ENCODE results near the gene DICER1.

The DICER1 gene

DNA sequence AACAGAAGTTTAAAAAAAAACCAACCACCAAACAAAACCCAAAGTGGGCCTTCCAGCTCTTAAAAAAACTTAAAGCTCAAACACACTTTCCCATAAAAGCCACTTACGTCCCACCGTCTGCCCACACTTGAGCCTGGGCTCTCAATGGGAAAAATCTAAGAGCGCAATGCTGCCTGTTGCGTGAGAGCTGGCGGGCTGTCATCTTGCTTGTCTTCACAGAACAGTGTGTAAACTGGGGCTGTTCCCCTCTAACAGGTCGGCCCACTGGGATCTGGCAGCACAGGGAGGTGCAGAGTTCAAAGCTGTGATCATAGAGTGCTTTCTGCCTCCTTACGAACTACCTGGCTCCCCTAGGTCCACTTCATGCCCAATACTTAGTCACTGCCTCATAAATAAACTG is 80.0 kb downstream of the DICER1 start:
- no peak for DNase-seq (ENCODE audit: low read depth)

- no peak for DNase-seq (ENCODE audit: low read depth)
Observed at GRCh38 chr14:95075789-95076188, 81.5 kb downstream of the DICER1 start.

GRCh38 chr14:95073947-95074346 is 83.4 kb downstream of the DICER1 start:
- DNase-seq (ENCODE audit: low read depth), result no peak

DNA sequence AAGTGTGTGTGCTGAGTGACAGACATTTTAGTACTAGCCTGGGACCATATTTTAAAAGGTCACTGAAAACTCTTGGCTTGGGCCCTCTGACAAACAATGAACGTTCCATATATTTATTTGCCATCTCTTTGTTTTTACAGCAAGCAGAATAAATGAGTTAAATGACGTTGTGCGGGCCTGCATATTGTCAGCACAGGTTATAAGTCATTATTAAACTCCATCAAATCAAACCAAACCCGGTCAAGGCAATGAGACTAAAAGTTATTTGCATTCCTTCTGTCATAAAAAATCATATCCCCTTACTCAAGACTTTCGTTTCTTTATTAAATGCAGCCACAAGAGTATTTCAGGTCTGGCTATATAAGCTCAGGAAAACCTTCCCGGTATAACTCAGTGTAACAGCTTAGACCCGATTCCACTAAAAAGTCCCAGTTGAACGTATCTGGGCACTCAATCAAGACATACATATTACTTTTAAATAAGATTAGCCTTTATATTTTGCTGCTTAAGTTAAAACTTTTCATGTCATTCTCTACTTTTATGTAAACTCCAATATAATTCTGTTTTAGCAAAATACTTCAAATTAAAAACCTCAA is 84.9 kb downstream of the DICER1 start:
- DNase-seq (ENCODE audit: low read depth), result no peak

DNA sequence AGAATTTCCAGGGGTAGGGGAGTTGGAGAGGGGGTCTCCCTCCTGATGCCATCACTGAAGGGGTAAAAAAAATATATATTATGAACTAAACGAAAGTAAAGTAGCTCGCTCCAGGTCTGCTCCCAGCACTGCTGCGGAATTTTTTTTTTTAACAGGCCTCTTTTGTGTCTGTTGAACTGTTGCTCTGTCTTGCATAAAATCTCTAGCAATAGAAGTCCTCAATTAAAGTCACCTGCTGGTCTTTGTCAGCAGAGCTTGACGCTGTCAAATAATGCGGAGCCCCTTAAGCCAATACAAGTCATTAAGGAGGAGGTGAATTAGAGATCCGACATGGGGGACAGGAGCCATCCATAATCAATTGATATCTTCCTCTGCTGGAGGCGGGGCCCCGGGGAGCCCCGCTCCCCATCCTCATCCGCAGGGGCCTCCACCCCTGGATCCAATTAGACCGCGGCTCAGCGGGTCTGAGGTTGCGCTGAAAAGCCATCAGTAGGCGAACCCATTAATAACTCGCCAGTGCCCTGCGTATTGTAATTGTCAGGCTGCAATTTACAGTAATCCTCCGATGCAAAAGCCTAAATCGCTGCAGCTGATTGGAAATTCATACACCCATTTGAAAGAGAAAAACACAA is 85.6 kb downstream of the DICER1 start:
- no peak for DNase-seq (ENCODE audit: low read depth)

DNA sequence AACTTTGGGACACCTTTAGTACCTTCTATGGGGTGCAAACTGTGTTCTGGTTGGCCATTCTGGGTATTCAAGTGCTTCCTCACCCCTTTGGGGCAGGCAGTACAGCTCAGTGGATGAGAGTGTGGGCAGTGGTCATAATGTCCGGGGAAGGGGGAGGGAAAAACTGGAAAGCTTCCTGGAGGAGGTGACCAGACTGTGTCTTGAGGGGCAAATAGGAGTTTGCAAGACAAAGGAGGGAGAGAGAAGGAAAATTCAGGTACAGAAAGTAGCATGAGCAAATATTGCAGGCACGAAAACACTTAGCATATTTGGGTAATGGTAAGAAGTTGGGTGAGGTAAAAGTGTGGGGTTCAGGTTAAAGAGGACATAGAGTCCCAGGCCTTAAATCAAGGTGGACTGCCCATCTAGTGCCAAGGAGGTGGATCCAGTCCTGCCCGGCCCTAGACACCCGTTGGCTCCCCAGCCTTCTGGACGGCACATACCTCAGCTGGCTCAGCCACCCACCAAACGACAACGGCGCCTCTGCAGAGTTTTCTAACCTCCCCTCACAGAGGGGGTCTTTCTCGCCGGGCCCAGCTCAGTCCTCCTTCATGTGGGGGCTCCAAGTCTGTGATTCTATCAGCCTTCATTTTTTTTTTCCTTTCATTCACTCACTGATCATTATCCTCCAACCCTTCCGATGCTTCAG is 86.4 kb downstream of the DICER1 start:
- DNase-seq (ENCODE audit: low read depth), result no peak

- DNase-seq (ENCODE audit: low read depth), result no peak
Observed at GRCh38 chr14:95069547-95069946, 87.8 kb downstream of the DICER1 start.

DNA sequence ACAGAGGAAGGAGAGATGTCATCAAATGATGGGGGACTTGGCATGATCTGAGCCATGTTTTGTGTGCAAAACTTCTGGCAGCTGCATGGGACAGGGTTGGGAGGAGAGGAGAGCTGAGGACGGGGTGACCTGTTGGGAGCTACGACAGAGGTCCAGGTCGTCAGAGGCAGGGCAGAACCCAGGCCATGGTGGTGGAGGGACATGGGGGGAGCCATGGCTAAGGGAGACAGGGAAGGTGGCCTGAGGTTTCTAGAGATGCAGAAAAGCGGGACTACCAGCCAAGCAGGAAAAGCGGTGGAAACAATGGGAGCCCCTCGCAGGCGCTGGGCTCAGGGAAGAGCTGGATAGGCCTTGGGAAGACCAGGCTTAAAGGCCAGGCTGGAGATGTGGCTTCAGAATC is 88.3 kb downstream of the DICER1 start:
- no peak for DNase-seq (ENCODE audit: low read depth)

GRCh38 chr14:95068521-95068920 is 88.8 kb downstream of the DICER1 start:
- no peak for DNase-seq (ENCODE audit: low read depth)

GRCh38 chr14:95068080-95068479 is 89.2 kb downstream of the DICER1 start:
- no peak for DNase-seq (ENCODE audit: low read depth)

DNA sequence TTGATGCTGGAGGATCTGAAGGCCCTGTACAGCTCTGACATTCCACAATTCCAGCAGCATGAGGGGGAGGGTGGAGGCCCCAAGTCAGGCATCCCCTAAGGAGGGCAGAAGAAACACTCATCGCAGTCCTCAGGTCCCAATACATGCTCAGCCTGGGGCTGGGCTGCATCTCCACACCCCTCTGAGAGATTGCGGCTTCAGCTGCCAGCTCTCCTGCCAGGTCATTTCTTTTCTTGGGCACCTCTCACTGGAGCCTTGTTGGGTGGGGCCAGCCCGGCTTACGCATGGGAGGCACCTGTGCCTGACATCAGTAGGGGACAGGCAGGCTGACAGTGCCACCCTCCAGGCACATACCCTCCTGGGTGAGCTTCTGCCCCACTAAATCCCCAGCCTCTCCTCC is 89.8 kb downstream of the DICER1 start:
- no peak for DNase-seq (ENCODE audit: low read depth)

GRCh38 chr14:95066427-95066986 is 90.8 kb downstream of the DICER1 start:
- DNase-seq (ENCODE audit: low read depth), result no peak

DNA sequence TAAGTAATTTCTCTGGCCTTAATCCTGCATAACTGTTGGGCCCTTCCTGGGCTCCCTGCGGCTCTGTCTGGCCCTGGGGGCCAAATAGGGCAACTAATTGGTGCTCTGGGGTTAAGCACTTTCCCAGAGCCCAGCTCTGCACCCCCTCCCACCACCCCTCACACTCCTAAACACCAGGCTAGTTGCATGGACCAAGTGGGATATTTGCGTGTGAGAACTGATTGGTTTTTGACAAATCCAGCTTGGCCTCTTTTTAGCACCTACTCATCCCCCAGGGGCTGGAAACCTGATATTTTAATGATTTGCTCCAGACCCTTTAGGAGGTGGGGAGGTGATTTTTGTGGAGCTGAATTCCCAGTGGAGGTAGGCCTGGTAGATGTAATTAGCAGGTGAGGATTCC is 91.9 kb downstream of the DICER1 start:
- no peak for DNase-seq (ENCODE audit: low read depth)

DNA sequence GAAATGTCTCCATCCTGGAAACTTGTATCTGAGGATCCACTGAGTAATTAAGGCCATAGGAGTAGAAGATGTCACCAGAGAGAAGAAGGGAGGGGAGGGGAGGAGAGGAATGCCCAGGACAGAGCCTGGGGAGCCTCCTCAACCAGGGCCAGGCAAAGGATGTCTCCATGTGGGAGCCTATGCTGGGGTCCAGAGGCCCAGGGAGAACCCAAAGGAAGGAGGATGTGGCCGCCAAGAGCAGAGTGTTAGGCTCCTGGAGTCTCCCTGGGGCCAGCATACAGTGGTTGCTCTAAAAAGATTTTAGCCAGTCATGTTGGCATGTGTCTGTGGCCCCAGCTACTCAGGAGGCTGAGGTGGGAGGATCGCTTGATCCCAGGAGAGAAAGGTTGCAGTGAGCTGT is 92.6 kb downstream of the DICER1 start:
- DNase-seq (ENCODE audit: low read depth), result no peak

DNA sequence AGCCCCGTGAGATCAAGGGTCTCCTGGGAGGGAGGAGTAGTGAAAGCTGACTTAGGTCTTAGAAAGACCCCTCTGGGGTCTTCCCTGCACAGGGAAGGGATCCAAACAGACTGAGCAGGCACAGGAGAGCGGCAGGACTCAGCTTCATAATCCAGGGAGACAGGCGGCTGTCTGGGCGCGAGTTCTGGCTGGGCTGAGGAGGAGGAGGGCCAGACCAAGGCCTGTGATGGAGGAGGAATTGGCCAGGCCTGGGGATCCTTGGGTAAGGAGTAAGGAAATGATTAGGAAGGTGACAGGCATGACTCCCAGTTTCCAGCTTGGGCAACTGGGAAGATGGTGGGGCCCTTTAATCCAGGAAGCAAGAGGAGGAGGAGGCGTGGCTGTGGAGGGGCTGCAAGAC is 93.1 kb downstream of the DICER1 start:
- no peak for DNase-seq (ENCODE audit: low read depth)

- DNase-seq (ENCODE audit: low read depth), result no peak
Observed at GRCh38 chr14:95063391-95063790, 93.9 kb downstream of the DICER1 start.

- DNase-seq (ENCODE audit: low read depth), result no peak
Observed at GRCh38 chr14:95062946-95063345, 94.4 kb downstream of the DICER1 start.

DNA sequence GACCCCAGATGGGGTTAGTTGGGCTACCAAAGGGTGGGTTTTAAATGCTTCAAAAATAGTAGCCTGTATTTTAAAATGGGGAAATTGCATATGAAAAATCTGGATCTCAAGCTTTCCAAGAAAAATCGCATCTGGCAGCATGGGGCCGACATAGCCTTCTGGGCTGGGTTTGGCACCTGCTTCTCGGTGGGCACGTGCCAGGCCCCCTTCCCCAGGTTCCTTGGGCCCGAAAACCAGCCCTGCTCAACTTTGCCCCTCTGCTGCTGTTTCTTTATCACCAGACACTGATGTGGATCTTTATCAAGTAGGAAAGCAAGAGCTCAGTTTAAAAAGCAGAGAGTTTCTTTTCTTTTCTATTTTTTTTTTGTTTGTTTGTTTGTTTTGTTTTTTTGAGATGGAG is 95.1 kb downstream of the DICER1 start:
- DNase-seq (ENCODE audit: low read depth), result no peak

GRCh38 chr14:95061317-95062093 is 95.8 kb downstream of the DICER1 start:
- no peak for DNase-seq (ENCODE audit: low read depth)

DNA sequence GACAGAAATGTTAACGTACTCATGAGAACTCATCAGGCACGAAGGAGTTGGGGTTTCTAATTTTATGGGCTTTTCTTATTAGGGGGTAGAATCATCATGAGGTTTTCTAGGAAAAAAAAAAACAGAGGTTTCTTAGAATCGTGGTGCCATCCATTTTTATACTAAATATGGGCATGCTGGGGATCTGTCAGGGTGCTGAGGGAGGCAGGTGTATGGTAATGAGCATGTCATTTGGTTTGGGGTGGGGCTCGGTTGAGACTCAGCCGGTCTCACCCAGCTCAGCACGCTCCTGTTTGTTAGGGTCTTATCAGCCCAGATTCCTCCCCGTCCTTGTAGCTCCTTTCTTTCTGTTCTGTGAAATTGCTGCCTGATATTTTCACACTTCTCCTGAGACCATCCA is 98.2 kb downstream of the DICER1 start:
- DNase-seq (ENCODE audit: low read depth), result no peak

- DNase-seq (ENCODE audit: low read depth), result no peak
Observed at GRCh38 chr14:95058491-95058890, 98.8 kb downstream of the DICER1 start.

DNA sequence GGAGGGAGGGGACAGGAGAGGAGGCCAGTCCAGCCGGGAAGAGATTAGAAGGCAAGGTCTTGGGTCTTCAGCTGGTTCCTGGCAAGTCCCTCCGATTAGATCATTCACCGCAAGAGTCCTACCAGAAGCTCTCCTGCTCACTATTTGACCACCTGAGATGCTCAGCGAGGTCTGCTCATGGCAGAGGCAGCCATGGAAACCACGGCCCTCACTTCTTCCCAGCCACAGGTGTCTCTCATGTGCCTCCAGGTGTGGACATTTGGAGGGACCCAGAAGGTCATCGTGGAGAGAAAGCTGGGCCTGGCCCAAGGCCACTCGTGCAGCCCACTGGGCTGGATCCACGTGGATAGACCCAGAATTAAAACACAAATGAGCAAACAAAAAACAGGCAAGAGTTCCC is 99.5 kb downstream of the DICER1 start:
- DNase-seq (ENCODE audit: low read depth), result no peak

DNA sequence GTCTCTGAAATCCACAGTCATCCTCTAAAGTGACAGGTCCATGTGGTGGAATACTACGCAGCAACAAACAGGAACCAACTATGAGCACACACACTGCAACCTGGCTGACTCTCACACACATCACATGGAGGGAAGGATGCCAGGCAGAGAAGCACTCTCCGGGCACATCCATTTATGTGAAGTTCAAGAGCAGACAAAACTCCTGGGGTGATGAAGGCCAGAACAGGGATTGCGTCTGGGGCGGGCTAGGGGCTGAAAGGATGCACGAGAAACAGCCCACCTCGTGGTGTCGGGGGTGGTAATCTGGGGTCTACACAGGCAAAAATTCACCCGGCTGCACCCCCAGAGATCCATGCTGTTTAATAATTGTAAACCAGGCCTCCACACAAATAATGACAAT is 100.2 kb downstream of the DICER1 start:
- DNase-seq (ENCODE audit: low read depth), result no peak

Measured in GM04504 (cell line).